GM21723 (cell line): ENCODE results near the gene DCP1B.

Source experiments
- ATAC-seq: cut with Tn5 transposase; IDR thresholded peaks from one replicate; pipeline ENCODE4 v1.9.1; 2021; ENCODE audit warnings: mild to moderate bottlenecking, moderate library complexity; ENCODE audit not compliant: unreplicated experiment

Gene DCP1B

GRCh38 chr12:1907652-1908611, 96.3 kb downstream of the DCP1B start:
- no peak for ATAC-seq

GRCh38 chr12:1906579-1906978, 97.7 kb downstream of the DCP1B start:
- ATAC-seq: no peak

- ATAC-seq: no peak
Measured at GRCh38 chr12:1904875-1905274, 99.4 kb downstream of the DCP1B start.

GRCh38 chr12:1896964-1897363, 107.3 kb downstream of the DCP1B start:
- ATAC-seq: no peak
